Activated CD8-positive, alpha-beta T cell treated with anti-CD3 and anti-CD28 coated beads, Interleukin-2, amount 10 ng/mL, durations not matched to agents 7 days and 5 days (primary cell): Measurements from ENCODE around the gene BOLA1. TPM values are rescaled to one million over a fixed set of nuclear protein-coding genes. Genes with fewer than 3 reads are reported as not detected.
A peak's percentile ranks its signal among the peaks of the same experiment; 100 is the strongest.
"Not testable (repeated sequence)": the region's sequence is repeated elsewhere in the genome, so short reads cannot be mapped to it uniquely, and the experiment has no call there.

ENCODE experiments used
- ATAC-seq: fragments of 150-1000 bp; cut with Tn5 transposase; one replicate; pipeline ENCODE4 v1.10.0; 2021; ENCODE audit warnings: moderate library complexity
- CTCF ChIA-PET: fragments of 350-600 bp; sonication (Branson Sonifier 250); formaldehyde crosslinking; loops from one replicate; lab custom pipeline; 2021; ENCODE audit warnings: antibody characterized with exemption; lab: Charles Lee
- POLR2A ChIA-PET: fragments of 350-600 bp; sonication (Branson Sonifier 250); formaldehyde crosslinking; loops from one replicate; lab custom pipeline; 2021; ENCODE audit warnings: antibody characterized with exemption; lab: Charles Lee
- DNase-seq: peaks from one replicate; pipeline ENCODE4 v3.0.0-alpha.2; 2020
- H3K27ac Mint-ChIP-seq: one replicate; pipeline ENCODE4 v1.8.0; 2021; ENCODE audit warnings: mild to moderate bottlenecking, mixed read lengths
- H3K27me3 Mint-ChIP-seq: one replicate; pipeline ENCODE4 v1.8.0; 2021; ENCODE audit warnings: low read depth, mixed read lengths
- H3K36me3 Mint-ChIP-seq: one replicate; pipeline ENCODE4 v1.8.0; 2021; ENCODE audit warnings: low read depth, mixed read lengths
- H3K4me1 Mint-ChIP-seq: one replicate; pipeline ENCODE4 v1.8.0; 2021; ENCODE audit warnings: low read depth, mixed read lengths
- H3K4me3 Mint-ChIP-seq: one replicate; pipeline ENCODE4 v1.8.0; 2021; ENCODE audit warnings: mild to moderate bottlenecking, mixed read lengths
- H3K9me3 Mint-ChIP-seq: one replicate; pipeline ENCODE4 v1.8.0; 2022; ENCODE audit warnings: mixed read lengths; ENCODE audit not compliant: insufficient read depth
- total RNA-seq, 2 experiments: library from RNA; stranded (reverse); gene quantifications; one replicate each; pipeline ENCODE4 v1.2.3, GENCODE V29; 2021

Gene BOLA1
- total RNA-seq, 2 experiments from 2014 or later: 20.8 to 24.5 TPM

DNA sequence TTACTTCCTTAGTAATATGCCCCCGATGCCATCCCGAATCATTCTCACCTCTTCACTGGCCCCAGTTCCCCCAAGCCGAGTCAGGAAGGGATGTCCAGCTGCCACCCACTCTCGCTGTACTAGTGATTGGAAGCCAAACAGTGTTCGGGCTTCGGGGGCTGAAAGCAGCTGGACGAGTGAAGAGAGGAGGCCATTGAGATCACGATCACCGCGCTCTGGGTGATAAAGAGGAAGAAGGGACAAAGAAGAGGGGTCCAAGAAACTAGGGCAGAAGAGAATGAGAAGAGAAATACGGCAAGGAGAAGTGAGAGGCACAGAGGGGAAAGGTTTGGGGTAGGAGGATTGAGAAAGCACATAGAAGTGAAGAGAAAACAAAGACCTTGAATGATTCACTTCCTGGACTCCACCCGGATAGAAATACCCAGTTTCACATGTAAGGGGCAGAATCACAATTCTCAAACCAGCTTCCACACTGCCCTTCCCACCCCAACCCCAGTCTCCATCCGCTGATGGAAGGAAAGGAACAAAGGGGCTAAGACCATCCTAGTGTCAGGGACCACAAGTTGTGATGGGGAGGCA lies 31.9 kb downstream of the BOLA1 start:
- CTCF ChIA-PET: interaction anchor here (0.6 to 2.4 kb wide), 5 partner anchors 13 to 444 kb away, joined by 3 to 9 read pairs (median 4); a partner anchor contains a TSS
- H3K27ac Mint-ChIP-seq: peak overlapping the region; percentile 28

DNA sequence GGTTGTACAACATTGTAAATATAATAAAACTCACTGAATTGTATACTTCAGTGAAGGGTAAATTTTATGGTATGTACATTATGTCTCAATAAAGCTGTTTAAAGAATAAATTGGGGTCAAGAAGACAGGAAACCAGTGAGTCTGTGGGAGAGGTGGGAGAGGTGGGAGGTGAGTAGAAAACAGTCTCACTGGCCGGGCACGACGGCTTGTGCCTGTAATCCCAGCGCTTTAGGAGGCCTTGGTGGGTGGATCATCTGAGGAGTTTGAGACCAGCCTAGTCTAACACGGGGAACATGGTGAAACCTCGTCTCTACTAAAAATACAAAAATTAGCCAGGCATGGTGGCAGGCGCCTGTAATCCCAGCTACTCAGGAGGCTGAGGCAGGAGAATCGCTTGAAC lies 33.1 kb downstream of the BOLA1 start:
- ChIA-PET POLR2A (interaction anchor here (1.2 to 7.3 kb wide), 2 partner anchors 11 to 46 kb away, joined by 3 to 157 read pairs; a partner anchor contains a TSS), CTCF (interaction anchor here (0.9 to 1.4 kb wide), 2 partner anchors 67 to 254 kb away, joined by 3 read pairs; no protein-coding TSS in a partner anchor)
- no peak for ATAC-seq
- no peak overlapping the region for H3K4me3 Mint-ChIP-seq
- no peak for DNase-seq
- peaks cover 3% of the 10 kb centered on the region for H3K36me3 Mint-ChIP-seq
- no peaks in the 10 kb centered on the region for H3K27me3 Mint-ChIP-seq
- peaks cover 40% of the 10 kb centered on the region for H3K4me1 Mint-ChIP-seq
- no peak overlapping the region for H3K27ac Mint-ChIP-seq
- H3K9me3 Mint-ChIP-seq: no peaks in the 10 kb centered on the region

More for the DNA sequence above, 31.9 kb downstream of the BOLA1 start:
- POLR2A ChIA-PET: interaction anchor here (0.7 to 7.3 kb wide), 2 partner anchors 12 to 45 kb away, joined by 3 to 157 read pairs; a partner anchor contains a TSS
- Mint-ChIP-seq H3K36me3 (peaks cover 9% of the 10 kb centered on the region), H3K4me3 (no peak overlapping the region), H3K4me1 (peaks cover 34% of the 10 kb centered on the region), H3K9me3 (no peaks in the 10 kb centered on the region), H3K27me3 (no peaks in the 10 kb centered on the region)
- no peak for ATAC-seq
- no peak for DNase-seq

DNA sequence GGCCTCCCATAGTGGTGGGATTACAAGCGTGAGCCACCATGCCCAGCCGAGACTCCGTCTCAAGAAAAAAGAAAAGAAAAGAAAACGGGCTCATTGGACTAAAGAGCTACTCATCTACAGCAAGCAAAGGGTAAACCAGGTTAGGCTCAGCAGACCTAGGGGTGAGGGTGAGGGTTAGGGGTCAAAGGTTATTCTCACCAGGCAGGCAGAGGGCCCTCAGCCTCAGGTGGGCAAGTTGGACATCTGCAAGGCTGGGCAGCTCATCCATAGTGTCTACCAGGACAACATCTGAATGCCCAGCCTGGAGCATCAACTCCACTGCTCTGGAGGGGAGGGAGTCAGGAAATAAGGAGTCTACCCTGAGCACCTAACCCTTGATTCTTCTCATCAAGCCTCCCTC lies 33.8 kb downstream of the BOLA1 start:
- no peaks in the 10 kb centered on the region for H3K27me3 Mint-ChIP-seq
- ChIA-PET POLR2A (interaction anchor here (1.2 to 7.3 kb wide), 2 partner anchors 10 to 47 kb away, joined by 3 to 157 read pairs; a partner anchor contains a TSS), CTCF (interaction anchor here (0.8 to 1.4 kb wide), 3 partner anchors 9 to 67 kb away, joined by 3 to 4 read pairs (median 3); no protein-coding TSS in a partner anchor)
- H3K4me3 Mint-ChIP-seq: no peak overlapping the region
- no peaks in the 10 kb centered on the region for H3K36me3 Mint-ChIP-seq
- H3K9me3 Mint-ChIP-seq: no peaks in the 10 kb centered on the region
- ATAC-seq (no peak), DNase-seq (no peak)
- no peak overlapping the region for H3K27ac Mint-ChIP-seq
- peaks cover 47% of the 10 kb centered on the region for H3K4me1 Mint-ChIP-seq

DNA sequence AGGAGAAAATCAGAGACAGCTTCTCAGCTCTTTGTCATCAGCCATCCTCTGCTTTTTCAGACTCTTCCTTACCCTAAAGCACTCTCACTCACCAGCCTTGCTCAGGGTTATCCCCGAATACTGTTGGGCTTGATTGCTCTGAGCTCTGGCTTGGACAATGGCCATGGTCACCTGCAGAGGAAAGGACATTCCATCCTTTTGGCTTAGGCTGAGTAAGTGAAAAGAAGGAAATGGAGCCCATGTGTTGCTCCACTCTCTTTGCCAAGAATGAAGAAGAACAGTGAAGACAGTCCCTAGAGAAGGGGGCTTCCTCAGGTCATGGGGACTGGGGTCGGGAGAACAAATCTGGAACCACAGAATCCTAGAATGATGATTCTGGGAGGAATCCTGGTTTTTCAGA lies 35.0 kb downstream of the BOLA1 start:
- ChIA-PET CTCF (no interaction called here), POLR2A (interaction anchor here (7.3 kb wide), 1 partner anchor 48 kb away, joined by 157 read pairs; a partner anchor contains a TSS)
- Mint-ChIP-seq H3K36me3 (no peaks in the 10 kb centered on the region), H3K9me3 (no peaks in the 10 kb centered on the region), H3K27me3 (no peaks in the 10 kb centered on the region), H3K27ac (no peak overlapping the region), H3K4me3 (no peak overlapping the region), H3K4me1 (peaks cover 44% of the 10 kb centered on the region)
- ATAC-seq: no peak
- DNase-seq: no peak

DNA sequence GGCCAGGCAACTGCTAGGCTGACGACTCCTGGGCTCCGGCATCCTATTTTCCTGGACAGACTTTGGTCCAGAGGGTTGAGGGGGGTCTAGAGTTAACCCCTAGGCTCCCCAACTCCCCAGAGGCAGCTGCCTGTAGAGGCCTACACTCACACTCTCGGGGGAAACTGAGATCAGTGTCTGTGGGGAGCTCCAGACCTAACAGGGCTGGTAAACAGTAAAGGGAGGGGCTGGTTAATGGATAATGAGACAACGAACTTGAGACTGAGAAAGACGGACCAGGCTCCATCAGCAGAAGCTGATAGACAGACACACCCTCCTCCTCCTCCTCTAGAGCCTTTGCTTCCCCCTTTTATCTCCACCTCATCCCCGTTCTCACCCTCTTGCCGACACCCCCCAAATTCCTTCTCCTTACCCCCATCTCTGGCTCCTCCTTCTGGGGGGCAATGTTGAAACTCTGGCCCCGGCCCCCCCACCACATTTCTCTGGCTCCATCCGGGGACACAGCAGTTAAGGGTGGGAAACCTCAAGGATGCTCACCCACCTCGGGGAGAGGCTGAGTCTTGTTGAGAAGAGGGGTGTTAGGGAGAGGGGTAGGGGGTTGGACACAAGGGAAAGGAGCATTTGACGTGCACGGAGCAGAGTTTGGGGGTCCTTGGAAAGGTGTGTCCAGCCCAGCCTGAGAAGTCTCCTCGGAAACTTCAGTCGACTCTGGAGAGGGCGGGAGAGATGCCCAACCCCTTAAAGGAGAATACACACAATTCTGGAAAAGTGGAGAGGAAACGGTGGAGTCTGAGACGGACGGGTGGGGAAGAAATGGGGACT lies 37.0 kb downstream of the BOLA1 start, which contains the start of gene MTMR11:
Gene MTMR11, minus strand, starts transcription at position 710 of the 822 bp plus-strand sequence. Its CDS starts 232 bp downstream, at position 478.
- H3K27me3 Mint-ChIP-seq: no peaks in the 10 kb centered on the region
- no peaks in the 10 kb centered on the region for H3K9me3 Mint-ChIP-seq
- H3K4me1 Mint-ChIP-seq: peaks cover 42% of the 10 kb centered on the region
- H3K27ac Mint-ChIP-seq: peak within 1 kb of the TSS; percentile 65
- no peak for ATAC-seq
- H3K4me3 Mint-ChIP-seq: peak within 1 kb of the TSS; percentile 37
- POLR2A ChIA-PET: interaction anchor here (1.1 kb wide), 1 partner anchor 8 kb away, joined by 4 read pairs; the partner anchor contains the start of gene SF3B4
- no peaks in the 10 kb centered on the region for H3K36me3 Mint-ChIP-seq
- CTCF ChIA-PET: interaction anchor here (1.1 kb wide), 1 partner anchor 48 kb away, joined by 3 read pairs; a partner anchor contains a TSS
- DNase-seq: no peak

DNA sequence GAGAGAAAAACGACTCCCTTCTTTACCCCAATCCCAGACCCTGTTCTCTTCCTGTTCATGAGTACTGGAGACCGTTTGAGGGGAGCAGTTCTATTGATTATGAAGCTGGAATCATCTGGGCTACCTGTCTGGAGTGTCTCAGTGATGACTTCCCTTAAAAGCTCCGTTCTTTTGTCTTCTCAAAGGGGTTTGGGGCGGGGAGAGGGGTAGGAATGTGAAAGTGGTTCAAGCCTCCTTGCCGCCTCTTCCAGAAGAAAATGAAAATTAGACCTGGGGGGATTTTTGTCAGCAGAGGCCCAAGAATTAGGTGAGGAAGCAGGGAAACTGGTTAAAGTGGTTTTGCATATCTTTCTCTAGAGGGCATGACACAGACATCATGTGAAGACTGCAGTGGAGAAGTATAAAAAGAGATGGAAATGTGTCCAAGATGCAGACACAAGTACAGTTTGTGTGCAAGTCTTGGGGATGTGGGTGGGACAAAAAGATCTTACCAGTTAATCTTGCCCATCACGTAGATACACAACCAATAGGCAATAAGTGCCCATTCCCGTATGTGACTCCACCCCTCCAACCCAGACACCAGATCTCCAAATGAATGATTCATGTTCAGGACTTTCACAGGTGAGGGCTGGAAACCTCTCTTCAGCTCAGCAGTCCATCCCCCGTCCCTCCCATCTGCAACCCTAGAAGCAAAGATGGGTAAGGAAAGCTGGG lies 37.8 kb downstream of the BOLA1 start:
- Mint-ChIP-seq H3K27ac (peak overlapping the region; percentile 65), H3K4me3 (no peak overlapping the region), H3K36me3 (no peaks in the 10 kb centered on the region), H3K9me3 (no peaks in the 10 kb centered on the region), H3K4me1 (peaks cover 38% of the 10 kb centered on the region), H3K27me3 (no peaks in the 10 kb centered on the region)
- no peak for ATAC-seq
- ChIA-PET CTCF (interaction anchor here (0.8 to 2.7 kb wide), 4 partner anchors 9 to 61 kb away, joined by 3 to 11 read pairs (median 4); no protein-coding TSS in a partner anchor), POLR2A (interaction anchor here (1.2 to 2.2 kb wide), 2 partner anchors 9 to 50 kb away, joined by 10 to 23 read pairs; partner anchors contain the start of gene SF3B4)
- DNase-seq: no peak

DNA sequence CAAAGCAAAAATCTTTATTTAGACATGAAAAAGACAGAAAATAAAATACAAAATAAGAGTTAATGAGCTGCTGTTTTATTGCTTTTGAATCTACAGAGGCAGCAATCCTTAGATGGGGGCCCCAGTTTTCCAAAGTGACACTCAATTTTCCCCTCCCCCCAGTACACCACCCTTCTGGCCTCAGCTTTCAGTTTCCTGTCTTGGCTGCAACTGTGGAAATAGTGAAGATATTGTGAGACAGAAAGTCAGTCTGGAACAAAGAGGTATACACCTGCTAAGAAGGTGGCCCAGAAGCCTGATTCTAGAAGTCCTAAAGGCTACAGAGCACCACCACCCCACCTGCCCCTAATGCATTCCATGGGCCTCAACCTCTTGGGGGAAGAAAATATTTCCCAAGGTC lies 38.4 kb downstream of the BOLA1 start:
- peak overlapping the region; percentile 65 for H3K27ac Mint-ChIP-seq
- peak; percentile 33 for DNase-seq
- peaks cover 39% of the 10 kb centered on the region for H3K4me1 Mint-ChIP-seq
- no peaks in the 10 kb centered on the region for H3K36me3 Mint-ChIP-seq
- peak overlapping the region; percentile 37 for H3K4me3 Mint-ChIP-seq
- POLR2A ChIA-PET: interaction anchor here (1.2 to 2.2 kb wide), 2 partner anchors 10 to 51 kb away, joined by 10 to 23 read pairs; partner anchors contain the start of gene SF3B4
- no peaks in the 10 kb centered on the region for H3K9me3 Mint-ChIP-seq
- CTCF ChIA-PET: interaction anchor here (0.8 to 2.7 kb wide), 4 partner anchors 9 to 61 kb away, joined by 3 to 11 read pairs (median 4); no protein-coding TSS in a partner anchor
- peak; percentile 57 for ATAC-seq
- no peaks in the 10 kb centered on the region for H3K27me3 Mint-ChIP-seq

DNA sequence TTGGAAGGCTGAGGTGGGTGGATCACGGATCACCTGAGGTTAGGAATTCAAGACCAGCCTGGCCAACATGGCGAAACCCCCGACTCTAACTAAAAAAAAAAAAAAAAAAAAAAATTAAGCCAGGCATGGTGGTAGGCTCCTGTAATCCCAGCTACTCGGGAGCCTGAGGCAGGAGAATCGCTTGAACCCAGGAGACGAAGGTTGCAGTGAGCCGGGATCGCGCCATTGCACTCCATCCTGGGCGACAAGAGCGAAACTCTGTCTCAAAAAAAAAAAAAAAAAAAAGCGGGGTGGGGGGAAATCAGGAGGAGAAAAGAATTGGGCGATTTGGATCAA lies 39.3 kb downstream of the BOLA1 start:
- ChIA-PET CTCF (interaction anchor here (0.7 to 2.7 kb wide), 3 partner anchors 9 to 23 kb away, joined by 3 to 11 read pairs (median 3); no protein-coding TSS in a partner anchor), POLR2A (interaction anchor here (1.2 to 2.2 kb wide), 2 partner anchors 11 to 52 kb away, joined by 6 to 23 read pairs; partner anchors contain the start of gene SF3B4)
- not testable (repeated sequence) for DNase-seq, H3K9me3 Mint-ChIP-seq, H3K27me3 Mint-ChIP-seq, ATAC-seq, H3K36me3 Mint-ChIP-seq, H3K27ac Mint-ChIP-seq, H3K4me3 Mint-ChIP-seq
- H3K4me1 Mint-ChIP-seq: peaks cover 48% of the 10 kb centered on the region

DNA sequence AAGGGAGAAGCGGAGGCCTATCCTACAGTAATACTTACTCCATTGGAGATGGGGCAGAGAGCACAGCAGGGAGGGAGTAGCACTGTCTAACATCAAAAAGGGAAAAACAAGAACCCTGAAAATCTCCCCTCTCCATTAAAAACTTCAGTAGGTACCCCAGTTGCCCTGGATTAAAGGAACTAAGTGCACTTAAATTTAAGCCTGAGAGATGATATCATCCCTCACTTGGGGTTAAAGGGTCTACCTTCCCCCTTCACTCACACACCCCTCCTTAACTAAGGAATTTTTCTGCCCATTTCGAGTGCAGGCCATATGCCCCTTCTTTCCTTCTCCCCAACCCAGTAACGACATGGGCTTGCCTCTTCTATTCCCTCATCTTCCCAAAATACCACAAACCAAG lies 41.1 kb downstream of the BOLA1 start:
- H3K27ac Mint-ChIP-seq: no peak overlapping the region
- DNase-seq (no peak), ATAC-seq (no peak)
- H3K4me1 Mint-ChIP-seq: peaks cover 49% of the 10 kb centered on the region
- H3K9me3 Mint-ChIP-seq: no peaks in the 10 kb centered on the region
- ChIA-PET POLR2A (interaction anchor here (1.1 kb wide), 1 partner anchor 12 kb away, joined by 8 read pairs; the partner anchor contains the start of gene SF3B4), CTCF (no interaction called here)
- no peaks in the 10 kb centered on the region for H3K27me3 Mint-ChIP-seq
- no peak overlapping the region for H3K4me3 Mint-ChIP-seq
- peaks cover 18% of the 10 kb centered on the region for H3K36me3 Mint-ChIP-seq

DNA sequence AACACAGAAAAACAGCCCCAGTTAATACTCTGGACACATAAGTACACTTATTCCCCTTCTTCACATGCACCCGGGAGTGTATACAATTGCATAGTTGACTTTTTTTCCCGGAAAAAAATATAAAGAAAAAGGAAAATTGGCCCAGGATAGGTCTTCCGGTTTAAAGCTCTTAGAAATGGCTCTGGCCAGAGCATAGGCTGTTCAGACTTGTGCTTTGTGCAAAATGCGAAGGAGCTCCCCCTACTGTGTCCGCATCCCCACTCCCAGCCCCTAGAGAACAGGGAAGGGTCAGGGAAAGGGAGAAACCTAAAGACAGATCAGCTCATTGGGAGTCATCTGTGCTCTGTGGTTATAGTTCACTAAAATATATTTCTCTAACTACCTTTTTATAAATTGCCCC lies 42.8 kb downstream of the BOLA1 start:
- peaks cover 38% of the 10 kb centered on the region for H3K4me1 Mint-ChIP-seq
- CTCF ChIA-PET: interaction anchor here (0.9 to 2.5 kb wide), 3 partner anchors 9 to 245 kb away, joined by 3 to 8 read pairs (median 4); no protein-coding TSS in a partner anchor
- POLR2A ChIA-PET: interaction anchor here (1.2 to 3.0 kb wide), 2 partner anchors 14 to 56 kb away, joined by 7 to 10 read pairs; partner anchors contain the start of gene SF3B4

More for the DNA sequence above, 42.8 kb downstream of the BOLA1 start:
- DNase-seq (no peak), ATAC-seq (no peak)
- H3K4me3 Mint-ChIP-seq: no peak overlapping the region
- peaks cover 26% of the 10 kb centered on the region for H3K36me3 Mint-ChIP-seq
- no peaks in the 10 kb centered on the region for H3K9me3 Mint-ChIP-seq
- H3K27ac Mint-ChIP-seq: no peak overlapping the region
- no peaks in the 10 kb centered on the region for H3K27me3 Mint-ChIP-seq
